ENCODE data around the gene HYAL2.
"Not testable (repeated sequence)": the region's sequence is repeated elsewhere in the genome, so short reads cannot be mapped to it uniquely, and the experiment has no call there.

The HYAL2 gene

GRCh38 chr3:50327129-50327528, 4.6 kb upstream of the HYAL2 start:
- DNase-seq: no peak

GRCh38 chr3:50326182-50326541, 3.6 kb upstream of the HYAL2 start:
- no peak for DNase-seq

GRCh38 chr3:50325497-50326181, 3.1 kb upstream of the HYAL2 start:
- DNase-seq: no peak

- no peak for DNase-seq
Measured at GRCh38 chr3:50325113-50325480, 2.6 kb upstream of the HYAL2 start.

- DNase-seq: no peak
Measured at GRCh38 chr3:50324351-50325112, 2.0 kb upstream of the HYAL2 start.

- DNase-seq: no peak
Measured at GRCh38 chr3:50323614-50324199, 1.2 kb upstream of the HYAL2 start.

GRCh38 chr3:50323092-50323600, 601 bp upstream of the HYAL2 start:
- DNase-seq: no peak

- DNase-seq: no peak
Measured at GRCh38 chr3:50322115-50322385, 495 bp downstream of the HYAL2 start.

- DNase-seq: peak; percentile 58
Measured at GRCh38 chr3:50321336-50322114, 1.0 kb downstream of the HYAL2 start.

- no peak for DNase-seq
Measured at GRCh38 chr3:50320853-50321335, 1.7 kb downstream of the HYAL2 start.

- no peak for DNase-seq
Measured at GRCh38 chr3:50319894-50320625, 2.5 kb downstream of the HYAL2 start.

- no peak for DNase-seq
Measured at GRCh38 chr3:50319181-50319893, 3.2 kb downstream of the HYAL2 start.

GRCh38 chr3:50318615-50319014, 3.9 kb downstream of the HYAL2 start:
- DNase-seq: no peak

GRCh38 chr3:50318163-50318562, 4.4 kb downstream of the HYAL2 start:
- DNase-seq: no peak

GRCh38 chr3:50317300-50317699, 5.2 kb downstream of the HYAL2 start:
- DNase-seq: no peak

- no peak for DNase-seq
Measured at GRCh38 chr3:50316657-50317242, 5.8 kb downstream of the HYAL2 start.

- DNase-seq: no peak
Measured at GRCh38 chr3:50314816-50315215, 7.7 kb downstream of the HYAL2 start.

- no peak for DNase-seq
Measured at GRCh38 chr3:50314342-50314741, 8.2 kb downstream of the HYAL2 start.

- not testable (repeated sequence) for DNase-seq
Measured at GRCh38 chr3:50312041-50312440, 10.5 kb downstream of the HYAL2 start.

GRCh38 chr3:50304601-50305000, 17.9 kb downstream of the HYAL2 start:
- DNase-seq: no peak

- no peak for DNase-seq
Measured at GRCh38 chr3:50303013-50303815, 19.3 kb downstream of the HYAL2 start, which contains the start of gene HYAL1. Gene HYAL1 (minus strand): TSS chr3:50303574. CDS start chr3:50302956, 618 bp downstream.
